Thyroid gland (tissue), 4 donors: ENCODE data around the gene C21orf91. TPM values are rescaled to one million over a fixed set of nuclear protein-coding genes. Genes with fewer than 3 reads are reported as not detected.

ENCODE experiments used
- DNase-seq, 2 donors: peaks; one replicate each; pipeline ENCODE4 v3.0.0-alpha.2; 2019
- H3K27ac ChIP-seq, 3 donors: fragments of 200-600 bp; sonication (generic); 1 replicate in 2 of 3; 2 replicates in 1 of 3; pipeline ENCODE4 v1.5.1; 2016 to 2019; ENCODE audit warnings: mild to moderate bottlenecking in 1 of 3, moderate library complexity in 1 of 3
- H3K27me3 ChIP-seq: fragments of 200-600 bp; sonication (generic); one replicate; pipeline ENCODE4 v1.5.1; 2019
- H3K36me3 ChIP-seq, 2 donors: fragments of 200-600 bp; sonication (generic); one replicate each; pipeline ENCODE4 v1.5.1; 2016 to 2019
- H3K4me1 ChIP-seq, 2 donors: fragments of 200-600 bp; sonication (generic); one replicate each; pipeline ENCODE4 v1.5.1; 2017 to 2019
- H3K4me3 ChIP-seq, 3 donors: fragments of 200-600 bp; sonication (generic); replicated peaks in 1 of 3; 1 replicate in 2 of 3; 2 replicates in 1 of 3; pipeline ENCODE4 v1.5.1; 2016; ENCODE audit warnings: mild to moderate bottlenecking in 1 of 3
- H3K9me3 ChIP-seq: fragments of 200-600 bp; sonication (generic); one replicate; pipeline ENCODE4 v1.5.1; 2017
- CTCF ChIP-seq, 6 experiments: fragments of 200-600 bp in 3 of 6; fragments of 450-650 bp in 3 of 6; sonication (generic) in 3 of 6; IDR thresholded peaks; one replicate each; pipeline ENCODE4 v1.5.1; 2016 to 2019; ENCODE audit warnings: antibody characterized with exemption in 6 of 6, mild to moderate bottlenecking in 2 of 6, inconsistent platforms in 1 of 6, moderate library complexity in 1 of 6
- POLR2A ChIP-seq, 2 donors: fragments of 450-650 bp; IDR thresholded peaks; one replicate each; pipeline ENCODE4 v1.6.1; 2017; ENCODE audit warnings: antibody characterized with exemption in 2 of 2, mild to moderate bottlenecking in 2 of 2, moderate library complexity in 1 of 2
- WGBS, 2 donors: methylation state at CpG; one replicate each; pipeline ENCODE4 v1.1.5; 2017; 5-methylcytosine and 5-hydroxymethylcytosine counted together
- intact Hi-C: fragments of 100-400 bp; cut with DNase I; formaldehyde crosslinking; loops from one replicate; pipeline ENCODE4 v1.15.1; 2023
- total RNA-seq, 4 donors: library from RNA; depleted of rRNA; stranded (reverse); fragments of >200 nt; gene quantifications; one replicate each; pipeline ENCODE4 v1.2.3, GENCODE V29; 2016

Gene C21orf91
- 10 to 100 TPM in 2 of 4 donors, 1 to 10 TPM in 2; 8.6 to 19.6 (median 11.9) TPM for total RNA-seq

- peak; percentile 71 to 97 for TF ChIP-seq POLR2A (IDR thresholded peaks at IDR 0.05)
- no peak for TF ChIP-seq CTCF (IDR thresholded peaks at IDR 0.05)
- DNase-seq = peak; percentile 91 to 94
- no peaks in the 10 kb centered on the region for H3K4me1 ChIP-seq
- H3K9me3 ChIP-seq = no peaks in the 10 kb centered on the region
- H3K27ac ChIP-seq = peak within 1 kb of the TSS; percentile 91 to 96 (median 94)
- peaks cover 0 to 3% of the 10 kb centered on the region in 2 donors for H3K36me3 ChIP-seq
- no peaks in the 10 kb centered on the region for H3K27me3 ChIP-seq
- H3K4me3 ChIP-seq = peak within 1 kb of the TSS; percentile 78 to 99 (median 91)
- WGBS, 2 donors = 0% methylated on average over 20 to 45 of the region's 78 CpGs
- intact Hi-C loops = no loop called here
Observed at GRCh38 chr21:17819114-17819876, at the start of gene C21orf91. Gene C21orf91, minus strand, starts transcription at chr21:17819356. Its CDS starts 1,038 bp downstream, at chr21:17818318.

GRCh38 chr21:17866590-17866989 is 47.4 kb upstream of the C21orf91 start:
- no peaks in the 10 kb centered on the region for H3K27me3 ChIP-seq
- H3K4me3 ChIP-seq = no peak overlapping the region
- TF ChIP-seq POLR2A (IDR thresholded peaks at IDR 0.05) = no peak
- TF ChIP-seq CTCF (IDR thresholded peaks at IDR 0.05) = no peak
- 78 to 92% methylated on average over 2 of the region's 2 CpGs for WGBS, 2 donors
- H3K9me3 ChIP-seq = no peaks in the 10 kb centered on the region
- H3K36me3 ChIP-seq = no peaks in the 10 kb centered on the region
- H3K4me1 ChIP-seq = no peaks in the 10 kb centered on the region
- no peak for DNase-seq
- intact Hi-C loops = no loop called here
- H3K27ac ChIP-seq = no peak overlapping the region

GRCh38 chr21:17859661-17860060 is 40.5 kb upstream of the C21orf91 start:
- no peak for TF ChIP-seq POLR2A (IDR thresholded peaks at IDR 0.05)
- TF ChIP-seq CTCF (IDR thresholded peaks at IDR 0.05) = no peak
- 78 to 93% methylated on average over 1 of the region's 1 CpG for WGBS, 2 donors
- Histone ChIP-seq H3K9me3 (no peaks in the 10 kb centered on the region), H3K4me3 (no peak overlapping the region), H3K27me3 (no peaks in the 10 kb centered on the region), H3K27ac (no peak overlapping the region), H3K4me1 (no peaks in the 10 kb centered on the region), H3K36me3 (no peaks in the 10 kb centered on the region)
- DNase-seq = no peak
- intact Hi-C loops = no loop called here

GRCh38 chr21:17858747-17859146 is 39.6 kb upstream of the C21orf91 start:
- Histone ChIP-seq H3K27me3 (no peaks in the 10 kb centered on the region), H3K27ac (no peak overlapping the region), H3K36me3 (no peaks in the 10 kb centered on the region), H3K9me3 (no peaks in the 10 kb centered on the region), H3K4me3 (no peak overlapping the region), H3K4me1 (no peaks in the 10 kb centered on the region)
- no peak for TF ChIP-seq CTCF (IDR thresholded peaks at IDR 0.05)
- TF ChIP-seq POLR2A (IDR thresholded peaks at IDR 0.05) = no peak
- no peak for DNase-seq
- 77 to 92% methylated on average over 2 of the region's 2 CpGs for WGBS, 2 donors
- intact Hi-C loops = no loop called here

GRCh38 chr21:17854745-17855144 is 35.6 kb upstream of the C21orf91 start:
- Histone ChIP-seq H3K9me3 (no peaks in the 10 kb centered on the region), H3K27ac (no peak overlapping the region), H3K27me3 (no peaks in the 10 kb centered on the region), H3K36me3 (no peaks in the 10 kb centered on the region), H3K4me3 (no peak overlapping the region), H3K4me1 (no peaks in the 10 kb centered on the region)
- DNase-seq = no peak
- 88 to 91% methylated on average over 3 of the region's 3 CpGs for WGBS, 2 donors
- intact Hi-C loops = no loop called here
- TF ChIP-seq POLR2A (IDR thresholded peaks at IDR 0.05) = no peak
- no peak for TF ChIP-seq CTCF (IDR thresholded peaks at IDR 0.05)
